ENCODE measurements around the gene IQSEC1. TPM values are rescaled to one million over a fixed set of nuclear protein-coding genes. Genes with fewer than 3 reads are reported as not detected.

IQSEC1 gene
- total RNA-seq, 3 donors from 2014 or later: 19.8 to 42.2 (median 21.9) TPM

DNA sequence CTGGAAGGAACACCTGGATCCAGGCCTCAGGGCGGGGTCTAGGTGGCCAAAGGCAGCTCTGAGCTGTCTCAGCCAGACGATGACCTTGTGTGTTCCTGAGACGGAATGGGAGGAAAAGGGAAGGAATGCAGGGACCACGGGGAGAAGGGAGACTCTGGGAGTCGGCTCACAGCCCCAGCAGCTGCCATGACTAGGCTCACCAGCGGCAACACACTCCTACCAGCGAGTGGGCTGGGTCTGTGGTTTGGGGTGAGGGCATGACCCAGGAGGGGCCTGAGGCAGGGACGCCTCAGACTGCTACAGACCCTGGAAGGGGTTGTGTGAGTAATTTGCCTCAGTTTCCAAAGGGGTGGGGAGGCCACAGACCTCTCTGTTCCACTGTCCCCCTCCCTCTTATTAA, 19.8 kb downstream of the IQSEC1 start:
- Histone ChIP-seq H3K4me1 (ENCODE audit: low read depth) (no peaks in the 10 kb centered on the region), H3K4me3 (no peak overlapping the region), H3K9me3 (no peaks in the 10 kb centered on the region), H3K36me3 (ENCODE audit: low read depth) (no peaks in the 10 kb centered on the region)
- DNase-seq (no peak), ATAC-seq (no peak)
- intact Hi-C loops (cut with DNase I, micrococcal nuclease): no loop called here
- TF ChIP-seq, protein P1, sequence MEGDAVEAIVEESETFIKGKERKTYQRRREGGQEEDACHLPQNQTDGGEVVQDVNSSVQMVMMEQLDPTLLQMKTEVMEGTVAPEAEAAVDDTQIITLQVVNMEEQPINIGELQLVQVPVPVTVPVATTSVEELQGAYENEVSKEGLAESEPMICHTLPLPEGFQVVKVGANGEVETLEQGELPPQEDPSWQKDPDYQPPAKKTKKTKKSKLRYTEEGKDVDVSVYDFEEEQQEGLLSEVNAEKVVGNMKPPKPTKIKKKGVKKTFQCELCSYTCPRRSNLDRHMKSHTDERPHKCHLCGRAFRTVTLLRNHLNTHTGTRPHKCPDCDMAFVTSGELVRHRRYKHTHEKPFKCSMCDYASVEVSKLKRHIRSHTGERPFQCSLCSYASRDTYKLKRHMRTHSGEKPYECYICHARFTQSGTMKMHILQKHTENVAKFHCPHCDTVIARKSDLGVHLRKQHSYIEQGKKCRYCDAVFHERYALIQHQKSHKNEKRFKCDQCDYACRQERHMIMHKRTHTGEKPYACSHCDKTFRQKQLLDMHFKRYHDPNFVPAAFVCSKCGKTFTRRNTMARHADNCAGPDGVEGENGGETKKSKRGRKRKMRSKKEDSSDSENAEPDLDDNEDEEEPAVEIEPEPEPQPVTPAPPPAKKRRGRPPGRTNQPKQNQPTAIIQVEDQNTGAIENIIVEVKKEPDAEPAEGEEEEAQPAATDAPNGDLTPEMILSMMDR (IDR thresholded peaks at IDR 0.05): no peak

DNA sequence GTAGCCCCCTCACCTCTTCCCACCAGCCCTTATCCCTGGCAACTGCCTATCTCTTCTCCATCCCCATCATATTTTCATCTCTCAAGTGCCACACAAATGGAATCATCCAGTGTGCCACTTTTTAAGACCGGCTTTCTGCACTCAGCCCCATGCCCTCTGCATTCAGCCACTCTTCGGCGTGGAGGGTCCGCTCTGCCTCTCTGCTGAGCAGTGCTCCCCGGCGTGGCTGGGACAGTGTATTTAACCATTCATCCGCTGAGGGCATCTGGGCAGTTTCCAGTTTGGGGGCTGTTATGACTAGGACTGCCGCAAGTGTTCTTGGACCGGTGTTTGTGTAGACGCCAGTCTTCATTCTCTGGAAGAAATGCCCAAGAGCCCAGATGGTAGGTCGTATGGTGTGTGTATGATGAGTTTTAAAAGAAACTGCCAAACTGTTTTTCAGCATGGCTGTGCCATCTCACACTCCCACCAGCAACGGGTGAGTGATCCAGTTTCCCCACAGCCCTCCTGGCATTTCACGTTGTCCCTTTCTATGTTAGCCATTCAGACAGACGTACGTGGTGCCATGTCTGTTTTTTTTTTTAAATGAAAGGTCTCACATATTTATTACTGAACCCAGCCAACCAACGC, 20.9 kb downstream of the IQSEC1 start:
- intact Hi-C loops (cut with DNase I, micrococcal nuclease): no loop called here
- ATAC-seq (no peak), DNase-seq (no peak)
- Histone ChIP-seq H3K4me3 (no peak overlapping the region), H3K9me3 (no peaks in the 10 kb centered on the region), H3K36me3 (ENCODE audit: low read depth) (no peaks in the 10 kb centered on the region), H3K4me1 (ENCODE audit: low read depth) (no peaks in the 10 kb centered on the region)
- TF ChIP-seq, protein P1 (IDR thresholded peaks at IDR 0.05): no peak

DNA sequence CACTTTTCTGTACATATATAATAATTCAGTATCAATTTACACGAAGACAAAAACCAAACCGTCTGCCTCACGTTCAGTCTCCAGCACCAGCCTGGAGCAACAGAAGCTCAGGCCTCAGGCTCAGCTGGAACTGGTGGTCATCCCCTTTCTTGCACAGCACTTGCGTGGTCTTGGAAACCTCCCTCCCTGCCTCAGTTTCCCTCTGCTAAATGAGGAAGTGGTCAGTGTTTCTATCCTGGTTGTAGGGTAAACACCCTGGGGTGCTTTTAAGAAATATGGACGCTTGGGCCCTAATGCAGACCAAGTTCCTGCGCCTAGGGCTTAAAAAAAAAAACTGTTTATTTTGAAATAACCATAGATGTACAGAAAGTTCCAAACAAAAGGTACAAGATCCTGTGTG, 21.6 kb downstream of the IQSEC1 start:
- DNase-seq (no peak), ATAC-seq (no peak)
- no peaks in the 10 kb centered on the region for H3K36me3 ChIP-seq (ENCODE audit: low read depth)
- TF ChIP-seq, protein P1 (IDR thresholded peaks at IDR 0.05): no peak
- H3K9me3 ChIP-seq: no peaks in the 10 kb centered on the region
- no peaks in the 10 kb centered on the region for H3K4me1 ChIP-seq (ENCODE audit: low read depth)
- intact Hi-C loops (cut with DNase I, micrococcal nuclease): no loop called here
- H3K4me3 ChIP-seq: no peak overlapping the region

DNA sequence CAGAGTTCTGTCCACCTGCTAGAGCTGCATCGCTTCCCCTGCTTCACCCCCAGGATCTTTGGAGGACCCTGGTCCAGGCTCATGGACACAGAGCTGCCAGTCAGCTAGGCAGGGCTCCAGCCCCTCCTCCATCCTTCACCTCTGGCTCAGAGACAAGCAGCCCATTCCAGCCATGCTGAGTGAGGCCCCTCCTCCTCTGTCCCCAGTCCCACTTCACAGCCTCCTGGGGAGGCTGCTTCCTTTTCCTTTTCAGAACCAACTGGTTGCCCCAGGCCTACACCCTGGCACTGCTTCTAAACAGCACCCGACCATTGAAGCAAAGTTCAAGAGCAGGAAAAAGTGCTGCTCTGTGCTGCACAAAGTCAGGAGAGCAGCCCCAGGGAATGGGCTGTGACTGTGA, 22.2 kb downstream of the IQSEC1 start:
- no peak for ATAC-seq
- intact Hi-C loops (cut with DNase I, micrococcal nuclease): no loop called here
- H3K4me3 ChIP-seq: no peak overlapping the region
- no peaks in the 10 kb centered on the region for H3K36me3 ChIP-seq (ENCODE audit: low read depth)
- no peak for DNase-seq
- no peaks in the 10 kb centered on the region for H3K4me1 ChIP-seq (ENCODE audit: low read depth)
- H3K9me3 ChIP-seq: no peaks in the 10 kb centered on the region
- TF ChIP-seq, protein P1 (IDR thresholded peaks at IDR 0.05): no peak

DNA sequence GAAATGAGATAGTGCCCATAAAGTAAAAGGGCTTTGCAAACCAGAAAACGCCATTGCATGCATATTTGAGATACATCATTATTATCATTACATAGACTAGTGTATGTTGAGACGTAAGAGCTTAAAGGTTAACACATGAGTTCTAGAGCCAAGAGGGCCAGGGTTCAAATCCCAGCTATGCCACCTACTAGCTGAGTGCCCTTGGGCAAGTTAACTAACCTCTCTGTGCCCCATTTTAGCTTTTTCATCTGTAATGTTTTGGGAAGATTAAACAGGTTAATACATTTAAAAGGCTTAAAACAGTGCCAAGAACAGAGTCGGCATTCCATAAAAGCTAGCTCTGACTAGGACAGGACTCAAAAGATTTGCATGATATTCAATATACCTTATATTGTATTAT, 22.8 kb downstream of the IQSEC1 start:
- H3K36me3 ChIP-seq (ENCODE audit: low read depth): no peaks in the 10 kb centered on the region
- H3K4me1 ChIP-seq (ENCODE audit: low read depth): no peaks in the 10 kb centered on the region
- TF ChIP-seq, protein P1 (IDR thresholded peaks at IDR 0.05): no peak
- no peak overlapping the region for H3K4me3 ChIP-seq
- ATAC-seq: no peak
- DNase-seq: no peak
- H3K9me3 ChIP-seq: no peaks in the 10 kb centered on the region
- intact Hi-C loops (cut with DNase I, micrococcal nuclease): no loop called here

DNA sequence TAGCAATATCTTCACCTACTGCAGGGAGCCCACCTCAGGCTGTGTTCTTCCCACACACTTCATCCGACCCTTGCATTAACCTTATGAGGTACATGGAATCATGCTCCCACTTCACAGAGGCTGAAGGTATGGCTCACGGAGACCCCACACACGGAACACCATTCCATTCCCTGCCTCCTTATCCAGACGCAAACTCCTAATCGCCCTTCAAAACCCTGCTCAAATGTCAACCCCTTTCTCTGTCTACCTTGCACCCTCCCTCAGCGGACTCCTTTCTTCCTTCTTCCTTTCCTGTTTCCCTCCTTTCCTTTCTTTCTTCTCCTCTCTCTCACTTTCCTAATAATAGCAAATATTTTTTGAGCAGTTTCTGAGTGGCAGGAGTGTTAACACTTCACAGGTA, 23.8 kb downstream of the IQSEC1 start:
- TF ChIP-seq, protein P1 (IDR thresholded peaks at IDR 0.05): no peak
- intact Hi-C loops (cut with DNase I, micrococcal nuclease): no loop called here
- ATAC-seq (no peak), DNase-seq (no peak)
- Histone ChIP-seq H3K9me3 (no peaks in the 10 kb centered on the region), H3K36me3 (ENCODE audit: low read depth) (no peaks in the 10 kb centered on the region), H3K4me1 (ENCODE audit: low read depth) (no peaks in the 10 kb centered on the region), H3K4me3 (no peak overlapping the region)
